Measurements from ENCODE around the gene DNAJC27. TPM values are rescaled to one million over a fixed set of nuclear protein-coding genes. Genes with fewer than 3 reads are reported as not detected.

DNAJC27 gene
- total and polyA plus RNA-seq, 8 donors = under 0.01 to 59.8 (median 2.9) TPM

- peaks cover under 1 to 35% (median 25%) of the 10 kb centered on the region in 4 donors for H3K4me1 ChIP-seq
- H3K27me3 ChIP-seq = no peaks in the 10 kb centered on the region
- no peak overlapping the region for H3K4me3 ChIP-seq
- H3K9me3 ChIP-seq = peaks cover 0 to 6% (median 0%) of the 10 kb centered on the region in 4 donors
- WGBS, 5 donors = 64 to 82% (median 77%) methylated on average over 8 to 9 of the region's 9 CpGs
- DNase-seq = no peak
- no peak overlapping the region for H3K27ac ChIP-seq
- no peak for TF ChIP-seq POLR2A (IDR thresholded peaks at IDR 0.05)
- no peak for TF ChIP-seq EP300 (IDR thresholded peaks at IDR 0.05)
- no peak for TF ChIP-seq CTCF (IDR thresholded peaks at IDR 0.05)
- no peak for TF ChIP-seq POLR2AphosphoS5 (IDR thresholded peaks at IDR 0.05)
- intact Hi-C loops (cut with DNase I; ENCODE audit: low total_unique reads) = no loop called here
- peaks cover 0 to 13% (median 6%) of the 10 kb centered on the region in 4 donors for H3K36me3 ChIP-seq
Observed at GRCh38 chr2:24913911-24914310, 57.8 kb downstream of the DNAJC27 start.

GRCh38 chr2:24912986-24913385, 58.8 kb downstream of the DNAJC27 start:
- peaks cover 0 to 6% (median 0%) of the 10 kb centered on the region in 4 donors for H3K9me3 ChIP-seq
- no peak overlapping the region for H3K4me3 ChIP-seq
- TF ChIP-seq POLR2AphosphoS5 (IDR thresholded peaks at IDR 0.05) = no peak
- TF ChIP-seq EP300 (IDR thresholded peaks at IDR 0.05) = no peak
- TF ChIP-seq CTCF (IDR thresholded peaks at IDR 0.05) = no peak
- TF ChIP-seq POLR2A (IDR thresholded peaks at IDR 0.05) = no peak
- peak overlapping the region in 2 of 5 donors; percentile 2 to 20 for H3K27ac ChIP-seq
- no peaks in the 10 kb centered on the region for H3K27me3 ChIP-seq
- intact Hi-C loops (cut with DNase I; ENCODE audit: low total_unique reads) = no loop called here
- 73 to 86% (median 79%) methylated on average over 10 of the region's 10 CpGs for whole genome bisulfite sequencing, 5 donors
- no peak for DNase-seq
- H3K4me1 ChIP-seq = peaks cover 0 to 26% (median 16%) of the 10 kb centered on the region in 4 donors
- peaks cover 0 to 13% (median 5%) of the 10 kb centered on the region in 4 donors for H3K36me3 ChIP-seq

DNA sequence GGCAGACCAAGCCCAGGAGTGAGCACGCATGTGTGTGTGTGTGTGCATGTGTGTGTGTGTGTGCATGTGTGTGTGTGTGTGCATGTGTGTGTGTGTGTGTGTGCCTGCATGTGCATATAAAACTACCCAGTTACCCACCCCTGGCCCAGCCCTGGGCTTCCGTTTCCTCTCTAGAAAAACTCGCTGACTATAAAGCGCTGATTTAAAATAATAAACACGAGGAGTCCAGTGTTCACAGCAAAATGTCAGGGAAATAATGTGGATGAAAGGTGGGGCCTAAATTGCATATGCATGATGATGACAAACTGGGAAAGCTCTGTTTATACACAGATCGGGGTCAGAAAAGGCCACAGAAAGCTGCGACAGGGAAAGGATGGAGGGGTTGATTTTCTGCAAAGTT, 59.2 kb downstream of the DNAJC27 start:
- 74 to 83% (median 78%) methylated on average over 7 of the region's 7 CpGs for WGBS, 5 donors
- DNase-seq = no peak
- Histone ChIP-seq H3K4me3 (no peak overlapping the region), H3K4me1 (peaks cover 0 to 21% (median 12%) of the 10 kb centered on the region in 4 donors), H3K27ac (no peak overlapping the region), H3K36me3 (peaks cover 0 to 13% (median 3%) of the 10 kb centered on the region in 4 donors), H3K9me3 (peaks cover 0 to 6% (median 0%) of the 10 kb centered on the region in 4 donors), H3K27me3 (no peaks in the 10 kb centered on the region)
- TF ChIP-seq POLR2A (IDR thresholded peaks at IDR 0.05) = no peak
- TF ChIP-seq CTCF (IDR thresholded peaks at IDR 0.05) = no peak
- no peak for TF ChIP-seq EP300 (IDR thresholded peaks at IDR 0.05)
- TF ChIP-seq POLR2AphosphoS5 (IDR thresholded peaks at IDR 0.05) = no peak
- intact Hi-C loops (cut with DNase I; ENCODE audit: low total_unique reads) = no loop called here

- Histone ChIP-seq H3K36me3 (peaks cover 0 to 10% (median 3%) of the 10 kb centered on the region in 4 donors), H3K4me1 (peaks cover 0 to 9% (median 6%) of the 10 kb centered on the region in 4 donors), H3K4me3 (no peak overlapping the region), H3K27ac (no peak overlapping the region), H3K27me3 (no peaks in the 10 kb centered on the region), H3K9me3 (peaks cover 0 to 6% (median 0%) of the 10 kb centered on the region in 4 donors)
- intact Hi-C loops (cut with DNase I; ENCODE audit: low total_unique reads) = no loop called here
- WGBS, 5 donors = 92 to 99% (median 98%) methylated on average over 3 of the region's 3 CpGs
- TF ChIP-seq POLR2A (IDR thresholded peaks at IDR 0.05) = no peak
- TF ChIP-seq POLR2AphosphoS5 (IDR thresholded peaks at IDR 0.05) = no peak
- TF ChIP-seq EP300 (IDR thresholded peaks at IDR 0.05) = no peak
- no peak for TF ChIP-seq CTCF (IDR thresholded peaks at IDR 0.05)
- DNase-seq = no peak
Observed at GRCh38 chr2:24910245-24910644, 61.5 kb downstream of the DNAJC27 start.
